Esophagus muscularis mucosa (tissue), 4 donors: ENCODE results near the gene CFH.

Experiments
- CTCF ChIP-seq, 3 experiments: fragments of 200-600 bp in 2 of 3; fragments of 450-650 bp in 1 of 3; sonication (generic) in 2 of 3; IDR thresholded peaks; one replicate each; pipeline ENCODE4 v1.5.1; 2017 to 2019; ENCODE audit warnings: antibody characterized with exemption in 3 of 3, mild to moderate bottlenecking in 2 of 3, moderate library complexity in 1 of 3
- EP300 ChIP-seq: sonication (generic); formaldehyde crosslinking; IDR thresholded peaks from one replicate; pipeline ENCODE4 v1.6.1; 2017; ENCODE audit warnings: antibody characterized with exemption
- POLR2A ChIP-seq: fragments of 450-650 bp; IDR thresholded peaks from one replicate; pipeline ENCODE4 v1.6.1; 2017; ENCODE audit warnings: antibody characterized with exemption, moderate library complexity, mild to moderate bottlenecking, low read depth
- POLR2AphosphoS5 ChIP-seq, 2 donors: sonication (generic); formaldehyde crosslinking; IDR thresholded peaks; one replicate each; pipeline ENCODE4 v1.6.1; 2017; ENCODE audit warnings: antibody characterized with exemption in 2 of 2

GRCh38 chr1:196690582-196690981 is 38.7 kb downstream of the CFH start:
- TF ChIP-seq CTCF (IDR thresholded peaks at IDR 0.05) (no peak), POLR2AphosphoS5 (IDR thresholded peaks at IDR 0.05) (no peak), EP300 (no peak), POLR2A (no peak)
